ENCODE results near the gene ARHGEF19.
"Not testable (repeated sequence)": the region's sequence is repeated elsewhere in the genome, so short reads cannot be mapped to it uniquely, and the experiment has no call there.

The ARHGEF19 gene

DNA sequence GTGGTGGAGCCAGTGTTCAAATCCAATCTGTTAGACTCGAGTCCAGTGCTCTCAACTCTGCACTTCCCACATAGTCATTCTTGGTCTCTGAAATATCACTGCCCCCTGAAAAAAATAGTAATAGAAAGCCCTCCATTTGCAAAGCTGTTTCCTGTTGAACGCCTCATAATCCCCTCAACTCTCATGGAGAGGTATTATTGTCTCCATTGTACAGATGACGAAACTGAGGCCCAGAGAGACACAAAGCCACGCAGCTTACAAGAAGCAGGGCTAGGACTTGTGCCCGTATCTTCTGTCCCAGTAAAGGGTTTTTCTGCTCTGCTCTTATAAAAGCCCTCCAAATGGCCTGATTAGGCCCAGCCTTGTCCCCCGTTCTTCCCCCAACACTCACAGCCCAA is 6.2 kb upstream of the ARHGEF19 start:
- no peak for DNase-seq

DNA sequence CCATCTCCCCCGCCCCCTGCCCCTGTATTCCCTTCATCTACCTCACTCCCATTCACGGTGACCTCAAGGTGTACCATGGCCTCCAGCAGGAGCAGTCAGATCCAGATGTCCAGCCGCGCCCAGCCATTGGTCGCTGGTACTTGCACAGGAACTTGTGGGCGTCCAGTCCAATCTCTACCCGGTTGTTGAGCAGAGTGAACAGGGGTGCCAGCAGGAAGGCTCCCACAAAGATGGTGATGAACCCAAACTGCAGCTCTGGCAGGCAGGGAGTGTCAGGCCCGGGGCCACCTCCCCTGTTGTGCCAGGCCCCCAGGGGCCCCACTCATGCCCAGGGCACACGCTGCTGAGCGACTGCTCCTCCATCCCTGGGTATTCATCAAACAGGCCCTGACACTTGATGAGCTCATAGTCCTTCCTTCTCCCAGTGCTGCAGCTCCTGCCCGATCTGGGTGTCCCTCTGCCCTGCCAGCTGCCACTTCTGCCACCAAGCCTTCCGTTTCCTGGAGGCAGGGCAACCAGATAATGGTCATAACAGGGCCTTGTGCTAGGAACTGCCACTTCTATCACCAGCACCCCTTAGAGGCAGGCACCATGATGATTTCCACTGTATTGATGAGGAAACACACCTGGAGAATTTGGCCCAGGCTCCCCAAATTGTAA is 5.7 kb upstream of the ARHGEF19 start:
- DNase-seq, result no peak

DNA sequence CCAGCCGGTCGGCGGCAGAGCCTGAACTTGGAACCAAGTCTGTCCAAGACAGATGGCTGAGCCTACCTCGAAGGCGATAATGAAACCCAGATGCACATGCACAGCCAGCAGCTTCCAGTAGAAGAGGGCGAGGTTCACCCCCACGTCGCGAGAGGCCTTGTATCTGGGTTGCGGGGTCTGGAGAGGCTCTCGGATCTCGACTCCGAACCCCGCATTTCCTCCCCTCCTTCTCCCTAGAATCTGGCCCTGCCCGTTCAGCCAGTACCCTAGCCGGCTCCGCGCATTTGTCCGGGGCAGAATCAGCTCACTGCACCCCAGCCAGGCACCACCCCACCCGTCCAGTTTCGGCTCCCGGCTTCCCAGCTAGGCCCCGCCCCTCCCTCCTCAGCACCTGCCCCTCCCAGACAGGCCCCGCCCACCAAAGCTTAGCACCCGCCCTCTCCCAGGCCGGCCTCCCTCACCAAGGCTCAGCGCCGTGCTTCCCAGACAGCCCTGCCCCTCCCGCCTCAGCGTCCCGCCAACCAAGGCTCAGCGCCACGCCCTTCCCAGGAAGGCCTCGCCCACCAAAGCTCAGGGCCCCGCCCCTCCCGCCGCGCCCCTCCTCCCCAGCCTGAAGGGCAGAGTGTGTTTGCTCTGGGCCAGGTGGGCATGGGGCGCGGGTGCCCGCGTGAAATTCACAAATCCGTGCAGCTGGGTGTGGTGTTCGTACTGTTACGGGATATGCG is 4.8 kb upstream of the ARHGEF19 start:
- peak; percentile 91 to 93 for DNase-seq

DNA sequence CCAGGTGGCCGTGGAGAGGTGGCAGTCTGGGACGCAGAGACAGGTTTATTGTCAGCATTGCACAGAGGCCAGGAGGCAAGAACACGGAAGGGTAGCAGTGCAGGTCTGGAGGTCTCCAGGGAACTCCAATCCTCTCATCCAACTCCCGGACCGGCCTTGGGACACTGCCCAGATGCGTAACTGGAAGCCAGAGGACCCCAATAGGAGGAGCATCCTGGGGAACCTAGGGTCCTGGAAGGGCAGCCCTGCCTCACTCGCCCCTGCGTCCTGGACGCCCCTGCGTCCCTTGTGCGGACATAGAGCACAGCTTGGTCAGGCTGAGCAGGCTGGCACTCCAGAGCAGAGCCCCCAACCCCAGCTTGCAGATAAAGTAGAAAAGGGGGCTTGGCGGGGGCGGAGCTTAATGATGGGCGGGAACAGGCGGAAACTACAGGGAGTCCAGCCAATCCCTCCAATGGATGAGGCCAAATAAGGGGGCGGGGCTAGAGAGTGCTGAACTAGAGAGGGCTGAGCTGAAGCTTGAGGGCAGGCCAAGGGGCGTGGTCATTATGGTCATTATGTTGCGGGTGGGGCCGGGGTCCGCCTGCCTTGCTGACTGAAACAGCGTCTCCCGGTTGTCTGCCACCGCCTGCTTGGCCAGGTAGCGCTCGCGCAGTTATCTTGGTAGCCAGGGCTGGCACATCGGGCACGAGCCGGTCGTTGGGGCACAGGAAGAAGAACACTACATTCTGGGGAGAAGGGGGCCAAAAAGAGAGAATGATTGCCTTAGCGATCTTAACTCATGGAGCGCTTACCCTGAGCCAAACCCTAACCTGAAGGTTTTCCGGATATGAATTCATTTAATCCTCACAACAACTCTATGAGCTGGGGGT is 3.7 kb upstream of the ARHGEF19 start:
- DNase-seq, result peak in 1 of 2 experiments; percentile 48

DNA sequence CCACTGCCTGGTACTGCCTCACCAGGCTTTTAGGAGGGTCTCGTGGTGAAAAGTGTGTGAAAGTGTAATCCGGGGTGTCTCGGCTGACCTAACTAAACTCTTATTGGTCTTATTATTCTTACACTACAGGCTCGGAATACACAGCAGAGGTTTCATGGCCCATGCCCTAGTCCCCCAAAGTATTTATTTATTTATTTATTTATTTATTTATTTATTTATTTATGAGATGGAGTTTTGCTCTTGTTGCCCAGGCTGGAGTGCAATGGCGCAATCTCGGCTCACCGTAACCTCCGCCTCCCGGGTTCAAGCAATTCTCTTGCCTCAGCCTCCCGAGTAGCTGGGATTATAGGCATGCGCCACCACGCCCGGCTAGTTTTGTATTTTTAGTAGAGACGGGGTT is 2.8 kb upstream of the ARHGEF19 start:
- not testable (repeated sequence) for DNase-seq

DNA sequence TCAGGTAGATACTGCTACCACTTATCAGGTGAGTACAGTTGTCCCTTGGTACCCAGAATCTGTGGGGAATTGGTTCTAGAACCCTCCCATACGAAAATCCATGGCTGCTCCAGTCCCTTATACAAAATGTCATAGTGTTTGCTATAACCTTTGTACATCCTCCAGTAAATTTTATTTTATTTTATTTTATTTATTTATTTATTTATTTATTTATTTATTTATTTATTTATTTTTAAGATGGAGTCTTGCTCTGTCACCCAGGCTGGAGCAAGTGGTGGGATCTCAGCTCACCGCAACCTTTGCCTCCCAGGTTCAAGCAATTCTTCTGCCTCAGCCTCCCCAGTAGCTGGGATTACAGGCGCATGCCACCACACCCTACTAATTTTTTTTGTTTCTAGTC is 1.1 kb upstream of the ARHGEF19 start:
- DNase-seq, result not testable (repeated sequence)

DNA sequence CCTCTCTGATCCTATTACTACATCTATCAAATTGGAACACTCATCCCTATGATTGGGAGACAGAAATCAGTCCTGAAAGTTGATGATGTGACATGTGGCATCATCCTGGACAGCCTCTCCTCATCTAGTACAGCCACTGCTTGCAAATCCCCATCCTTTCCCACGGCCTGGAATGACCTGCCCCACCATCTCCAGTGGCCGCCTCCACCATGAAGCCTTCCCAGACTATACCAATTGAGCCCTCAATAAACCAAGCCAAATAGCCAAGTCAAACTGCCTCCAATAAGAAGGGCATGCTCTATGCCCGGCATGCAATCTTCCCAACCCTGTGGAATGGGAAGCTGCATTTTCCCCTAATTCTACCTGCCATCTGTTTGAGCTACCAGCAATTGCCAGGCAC is 561 bp upstream of the ARHGEF19 start:
- DNase-seq, result no peak

DNA sequence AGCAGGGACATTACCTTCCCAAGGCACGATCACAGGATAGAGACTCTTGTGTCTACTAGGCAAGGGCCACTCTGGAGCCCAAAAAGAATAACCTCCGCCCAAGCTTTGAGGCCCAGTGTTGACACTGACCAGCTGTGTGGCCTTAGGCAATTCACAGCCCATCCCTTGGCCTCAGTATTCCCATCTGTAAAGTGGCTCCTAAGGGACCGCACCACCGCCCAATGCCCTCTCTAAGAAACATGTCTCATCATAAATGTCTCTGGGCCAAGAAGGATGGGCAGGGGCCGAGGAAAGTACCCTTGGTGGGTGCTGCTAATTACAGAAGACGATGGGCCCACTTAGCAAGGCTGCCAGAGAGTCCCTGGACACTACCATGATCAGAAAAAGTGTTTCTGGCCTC is 628 bp downstream of the ARHGEF19 start:
- no peak for DNase-seq

DNA sequence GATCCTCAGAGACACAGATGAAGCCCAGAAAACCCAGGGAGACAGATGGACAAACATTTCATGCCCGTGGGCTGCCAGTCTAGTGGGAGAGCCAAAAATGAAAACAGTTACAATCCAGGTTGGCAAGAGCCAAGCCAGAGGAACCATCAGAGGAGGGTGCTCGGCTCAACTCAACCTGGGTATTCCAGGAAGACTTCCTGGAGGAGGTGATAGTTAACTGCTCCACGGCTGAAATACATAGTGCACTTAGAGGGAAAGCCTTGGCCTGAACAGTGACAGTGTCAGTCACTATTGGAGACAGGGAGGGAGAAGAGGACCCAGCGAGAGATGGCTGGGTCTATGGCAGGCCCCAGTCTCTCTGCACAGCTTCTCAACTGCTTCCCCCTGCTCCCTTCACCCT is 1.9 kb downstream of the ARHGEF19 start:
- no peak for DNase-seq

DNA sequence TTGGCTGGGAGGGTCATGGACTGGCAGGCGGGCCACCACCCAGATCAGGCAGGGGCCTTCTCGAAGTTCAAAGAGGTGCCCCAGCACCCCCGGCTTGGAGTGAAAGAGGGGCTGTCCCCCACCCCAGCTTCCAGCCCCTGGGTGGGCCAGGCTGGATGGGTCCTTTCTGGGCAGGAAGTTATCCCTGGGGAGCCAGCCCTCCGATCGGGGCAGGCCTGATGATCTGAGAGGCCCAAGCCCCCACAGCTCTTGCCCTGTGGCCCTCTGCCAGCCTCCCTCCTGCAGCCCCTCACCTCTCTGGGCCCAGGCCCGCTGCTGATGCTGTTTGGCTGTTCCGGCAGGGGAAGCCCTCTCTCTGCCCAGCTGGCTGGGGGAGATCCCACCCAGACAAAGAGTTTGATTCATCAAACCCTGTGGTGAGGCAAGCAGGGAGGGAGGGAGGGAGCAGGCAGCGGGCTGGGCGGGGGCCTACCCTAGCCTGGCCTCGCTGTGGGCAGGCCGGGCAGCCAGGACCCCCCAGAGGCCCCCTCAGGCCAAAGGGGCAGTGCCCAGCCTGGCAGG is 2.5 kb downstream of the ARHGEF19 start:
- DNase-seq, result no peak

DNA sequence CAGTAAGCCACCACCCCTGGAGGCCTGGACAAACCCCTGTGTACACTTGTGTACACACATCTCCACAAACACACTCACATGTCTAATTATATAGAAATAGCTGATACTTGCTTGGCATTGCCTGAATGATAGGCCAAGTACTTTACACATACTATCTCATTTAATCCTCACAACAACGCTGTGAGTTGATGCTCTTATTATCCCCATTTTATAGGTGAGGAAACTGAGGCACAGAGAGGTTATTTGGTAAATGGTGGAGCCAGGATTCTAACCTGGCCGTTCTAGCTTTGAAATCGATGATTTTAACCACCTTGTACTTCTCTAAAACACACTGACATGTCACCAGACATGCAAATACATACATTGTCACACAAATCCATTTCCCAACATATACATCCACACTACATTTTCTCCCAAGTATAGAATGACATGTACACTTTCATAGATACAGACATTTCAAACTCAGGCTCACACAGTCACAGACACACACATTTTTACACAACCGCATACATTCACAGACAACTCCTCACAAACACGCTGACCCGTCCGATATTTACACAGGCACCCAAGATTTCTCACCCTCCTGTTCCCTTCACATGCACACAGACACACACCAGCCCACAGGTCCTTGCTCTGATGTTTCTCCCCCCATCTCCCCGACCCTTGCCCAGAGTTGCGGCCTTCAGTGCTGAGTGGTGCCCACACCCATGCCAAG is 3.2 kb downstream of the ARHGEF19 start:
- no peak for DNase-seq

DNA sequence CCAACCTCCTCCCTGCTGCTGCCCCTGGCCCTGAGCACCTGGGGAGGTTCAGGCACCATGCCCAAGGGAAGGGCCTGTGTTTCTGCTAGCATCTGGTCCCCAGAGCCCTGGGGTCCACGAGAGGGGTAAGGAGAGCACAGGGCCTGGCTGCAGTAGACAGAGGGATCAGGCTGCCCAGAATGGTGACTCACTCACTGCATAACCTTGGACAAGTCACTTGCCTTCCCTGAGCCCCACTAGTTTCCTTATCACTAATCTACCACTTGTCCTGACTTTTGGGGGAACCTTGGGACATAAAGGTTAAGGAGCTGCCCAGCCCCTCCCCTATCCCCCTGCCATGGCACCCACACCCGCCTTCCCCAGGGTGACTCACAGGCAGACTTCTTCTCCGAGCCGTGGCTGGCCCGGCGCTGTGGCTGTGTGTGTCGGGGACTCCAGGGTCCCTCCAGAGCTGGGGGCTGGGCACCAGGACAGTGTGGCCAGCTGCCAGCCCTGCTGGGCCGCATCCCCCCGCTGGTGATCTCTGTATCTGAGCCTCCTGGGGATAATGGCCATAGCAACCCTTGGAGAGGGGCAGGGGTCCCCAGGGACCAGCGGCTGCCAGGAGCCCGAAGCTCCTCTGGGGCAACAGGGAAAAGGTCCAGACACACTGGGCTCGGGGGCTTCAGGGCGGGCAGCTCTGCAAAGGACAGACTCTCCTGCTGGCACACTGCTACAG is 4.0 kb downstream of the ARHGEF19 start:
- DNase-seq, result no peak

DNA sequence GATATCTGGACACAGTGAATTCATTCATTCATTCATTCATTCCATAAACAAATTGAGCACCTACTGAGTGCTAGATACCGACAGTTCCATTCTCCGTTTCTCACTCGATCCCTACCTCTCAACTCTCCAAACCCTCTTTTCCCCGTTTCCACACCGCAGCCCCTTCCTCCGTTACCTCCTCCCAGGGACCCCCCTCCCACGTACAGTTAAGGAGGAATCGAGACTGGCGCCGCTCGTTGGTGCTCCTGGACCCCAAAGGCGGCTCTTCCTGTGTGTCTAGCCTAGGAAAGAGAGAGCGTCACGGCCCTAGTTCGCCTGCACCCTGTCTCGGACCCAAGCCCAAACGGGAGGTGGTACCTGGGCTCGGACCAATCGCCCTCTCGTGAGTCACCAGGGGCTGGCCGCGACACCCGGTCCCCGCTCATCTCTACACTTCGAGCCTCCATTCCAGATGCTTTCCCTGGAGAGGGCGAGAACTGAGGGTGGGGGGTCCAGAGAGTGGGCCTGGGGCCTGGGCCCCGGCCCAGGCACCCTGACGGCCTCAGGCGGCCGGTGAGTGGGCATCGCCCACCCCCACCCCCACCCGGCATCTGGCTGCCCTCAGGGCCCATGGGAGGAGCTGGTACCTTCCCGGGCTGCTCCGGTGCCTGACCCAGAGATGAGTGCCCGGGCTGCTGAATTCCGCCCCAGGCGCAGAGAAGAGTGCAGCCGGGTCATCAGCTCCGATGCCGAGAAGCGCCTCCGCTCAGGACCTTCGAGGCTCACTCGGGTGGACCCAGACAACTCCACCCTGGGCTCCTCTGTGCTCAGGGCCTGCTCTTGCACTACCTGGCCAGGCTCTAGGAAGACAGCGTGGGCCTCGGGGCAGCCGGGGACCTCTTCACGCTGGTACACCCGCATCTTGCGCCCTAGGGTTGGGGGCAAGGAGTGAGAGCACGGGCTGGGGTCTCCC is 4.9 kb downstream of the ARHGEF19 start:
- no peak for DNase-seq

DNA sequence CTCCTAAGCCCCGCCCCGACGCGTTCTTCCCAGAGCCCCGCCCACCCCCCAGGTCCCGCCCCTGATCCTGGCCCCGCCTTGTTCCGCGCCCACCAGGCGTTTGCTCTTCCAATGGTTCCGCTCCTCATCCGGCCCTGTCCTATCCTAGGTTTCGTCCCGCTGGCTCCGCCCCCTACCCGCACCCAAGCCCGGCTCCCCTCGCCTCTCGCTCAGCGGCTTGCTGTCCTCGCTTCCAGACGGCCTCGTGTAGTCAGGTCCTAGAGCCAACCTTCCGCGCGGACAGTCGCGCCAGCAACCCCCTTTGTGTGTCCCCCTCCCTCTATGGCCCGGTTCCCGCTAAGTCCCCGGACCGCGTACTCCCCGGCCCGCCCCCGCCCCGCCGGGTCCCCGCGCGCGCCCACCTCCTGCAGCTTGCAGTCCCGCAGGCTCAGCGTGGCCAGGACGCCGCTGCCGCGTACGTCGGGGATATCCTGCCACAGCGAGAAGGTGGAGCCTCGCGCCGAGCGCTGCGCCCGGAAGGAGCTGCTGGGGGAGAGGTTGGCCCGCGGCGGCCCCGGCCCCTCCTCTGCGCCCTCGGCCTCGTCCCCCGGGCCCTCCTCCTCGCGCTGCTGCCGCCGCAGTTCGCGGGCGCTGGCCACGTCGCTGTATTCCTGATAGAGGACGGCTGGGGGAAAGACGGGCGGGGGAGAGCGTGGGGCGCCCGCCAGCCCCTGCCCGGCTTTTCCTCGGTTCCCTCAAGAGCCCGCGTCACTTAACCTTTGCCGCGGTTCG is 5.7 kb downstream of the ARHGEF19 start:
- peak; percentile 88 to 91 for DNase-seq

DNA sequence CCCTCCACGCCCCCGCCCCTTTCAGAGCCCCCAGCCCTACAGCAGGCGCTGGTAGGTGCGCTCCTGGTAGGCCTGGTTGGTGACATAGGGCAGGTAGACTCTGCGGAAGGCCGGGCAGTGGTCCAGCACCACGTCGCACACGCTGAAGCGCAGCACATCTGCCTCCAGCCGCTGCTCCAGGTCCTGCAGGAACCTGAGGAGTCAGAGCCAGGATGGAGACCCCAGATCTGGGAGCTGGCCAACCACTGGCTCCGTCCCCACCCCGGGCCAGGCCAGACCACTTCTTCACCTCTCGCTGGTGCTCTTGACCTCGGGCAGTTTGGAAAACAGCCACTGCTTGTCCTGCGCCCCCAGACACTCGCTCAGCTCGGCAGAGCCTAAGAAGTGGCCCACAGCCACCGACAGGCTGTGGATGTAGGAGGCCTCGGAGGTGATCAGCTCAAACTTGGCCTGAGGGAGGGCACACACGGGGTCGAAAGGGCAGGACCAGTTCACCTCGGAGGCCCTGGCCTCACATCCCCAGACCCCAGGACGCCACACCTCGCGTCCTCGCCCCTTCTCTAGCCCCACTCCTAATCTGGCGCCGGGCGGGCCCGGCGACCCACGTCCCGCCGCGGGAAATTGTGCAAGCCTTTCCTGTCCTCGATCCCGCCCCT is 6.4 kb downstream of the ARHGEF19 start:
- DNase-seq, result no peak

DNA sequence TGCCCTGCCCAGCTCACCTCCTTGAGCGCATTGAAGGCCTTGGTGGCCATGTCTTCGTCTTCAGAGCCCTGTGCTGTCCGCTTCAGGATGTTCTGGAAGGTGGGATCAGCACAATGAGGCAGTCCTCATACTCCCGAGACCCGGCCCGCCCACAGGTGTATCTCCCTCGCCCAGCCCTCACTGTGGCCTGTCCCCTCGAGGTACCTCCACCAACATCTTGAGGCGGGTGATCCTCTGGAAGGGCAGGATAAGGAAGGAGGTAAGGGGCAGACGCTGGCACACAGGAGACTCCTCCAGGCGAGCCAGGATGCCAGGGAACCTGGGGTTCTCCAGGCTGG is 7.1 kb downstream of the ARHGEF19 start:
- no peak for DNase-seq

DNA sequence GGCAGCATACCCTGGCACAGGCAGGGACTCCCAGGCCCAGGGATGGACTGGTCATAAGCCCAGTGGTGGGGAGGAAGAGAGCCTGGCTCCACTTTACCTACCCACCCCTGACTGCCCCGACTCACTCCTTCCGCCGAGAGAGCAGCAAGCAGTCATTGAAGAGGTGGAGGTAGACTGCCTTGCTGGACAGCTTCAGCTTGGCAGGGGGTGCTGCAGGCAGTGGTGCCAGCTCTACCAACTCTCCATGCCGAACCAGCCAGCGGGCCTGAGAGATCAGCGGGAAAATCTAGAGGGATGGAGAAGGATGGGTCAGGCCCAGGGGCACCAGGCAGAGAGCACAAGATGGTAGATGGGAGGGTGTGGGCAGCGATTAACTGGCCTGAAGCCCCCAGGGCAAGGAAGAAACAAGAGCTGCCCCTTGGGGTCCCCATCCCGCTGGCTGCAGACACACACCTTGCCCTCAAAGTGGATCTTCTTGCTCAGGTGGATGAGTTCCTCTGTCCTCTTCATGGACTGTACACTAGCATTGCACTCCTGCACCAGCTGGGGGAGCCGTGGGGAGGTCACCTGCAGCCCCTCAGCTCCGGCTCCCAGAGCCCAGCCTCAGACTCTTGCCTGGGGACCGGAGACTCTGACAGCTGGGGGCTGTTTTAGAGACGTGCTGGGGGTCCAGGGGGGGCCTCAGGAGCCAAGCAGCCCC is 7.7 kb downstream of the ARHGEF19 start:
- DNase-seq, result peak; percentile 18 to 24

DNA sequence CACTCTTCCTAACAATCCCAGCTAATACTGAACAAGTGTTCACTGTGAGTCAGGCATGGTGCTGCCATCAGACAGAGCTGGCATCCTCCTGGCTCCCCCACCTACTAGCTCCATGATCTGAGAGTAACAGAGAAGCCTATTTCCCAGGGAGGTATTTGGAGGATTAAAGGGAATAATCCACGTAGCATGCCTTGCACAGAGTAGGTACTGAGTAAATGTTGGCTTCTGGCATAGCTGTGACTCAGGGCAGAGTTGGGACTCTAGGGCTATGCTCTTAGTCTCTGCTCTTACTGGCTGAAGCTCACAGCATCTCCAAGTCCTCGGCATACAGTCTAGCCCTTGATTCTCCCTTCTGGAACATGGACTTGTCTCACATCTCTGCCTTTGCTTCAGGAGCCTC is 8.2 kb downstream of the ARHGEF19 start:
- no peak for DNase-seq

DNA sequence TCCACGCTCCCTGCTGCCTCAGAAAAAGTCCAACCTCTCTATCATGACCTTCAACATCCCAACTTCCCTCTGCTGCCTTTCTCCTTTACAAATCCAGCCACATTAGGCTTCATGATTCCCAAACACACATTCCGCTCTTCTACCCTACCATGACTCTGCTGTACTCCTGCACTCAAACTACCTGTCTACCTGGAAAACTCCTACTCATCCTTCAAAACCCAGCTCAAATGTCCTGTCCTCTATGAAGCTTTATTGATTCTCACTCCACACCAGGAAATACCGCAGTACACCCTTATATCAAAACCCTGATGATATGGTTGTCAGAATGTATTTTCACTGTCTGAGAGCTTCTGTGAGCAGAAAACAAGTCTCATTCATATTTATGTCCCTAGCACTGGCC is 8.9 kb downstream of the ARHGEF19 start:
- no peak for DNase-seq

Measured in stimulated activated CD4-positive, alpha-beta T cell treated with anti-CD3 and anti-CD28 coated beads, Interleukin-4, amount 100 ng/mL, for 4 hours (primary cell).